MM.1S (cell line): ENCODE measurements around the gene CDKN1B.

ENCODE experiments used
- DNase-seq: peaks from one replicate; pipeline ENCODE4 v3.0.0-alpha.2; 2015
- H2AFZ ChIP-seq: fragments of 300-600 bp; sonication (generic); 2 replicates; pipeline ENCODE4 v1.6.0; 2016; ENCODE audit warnings: antibody characterized with exemption, low read length
- H3F3A ChIP-seq: fragments of 300-600 bp; sonication (generic); 2 replicates; pipeline ENCODE4 v1.6.1; 2016; ENCODE audit warnings: mild to moderate bottlenecking, antibody characterized with exemption, low read length, moderate library complexity, mixed read lengths; ENCODE audit not compliant: insufficient read depth
- H3K27ac ChIP-seq: fragments of 300-600 bp; sonication (generic); 2 replicates; pipeline ENCODE4 v1.5.1; 2016; ENCODE audit warnings: mild to moderate bottlenecking, low read length
- H3K27me3 ChIP-seq: fragments of 300-600 bp; sonication (generic); replicated peaks from 2 replicates; pipeline ENCODE4 v1.6.0; 2016; ENCODE audit warnings: low read length; ENCODE audit not compliant: insufficient read depth
- H3K36me3 ChIP-seq: fragments of 300-600 bp; sonication (generic); replicated peaks from 2 replicates; pipeline ENCODE4 v1.6.1; 2016; ENCODE audit warnings: mild to moderate bottlenecking, low read length, mixed read lengths; ENCODE audit not compliant: insufficient read depth
- H3K4me1 ChIP-seq: fragments of 300-600 bp; sonication (generic); 2 replicates; pipeline ENCODE4 v1.6.1; 2016; ENCODE audit warnings: low read length, mixed read lengths
- H3K4me2 ChIP-seq: fragments of 300-600 bp; sonication (generic); 2 replicates; pipeline ENCODE4 v1.6.0; 2016; ENCODE audit warnings: low read depth, low read length
- H3K4me3 ChIP-seq: fragments of 300-600 bp; sonication (generic); 2 replicates; pipeline ENCODE4 v1.5.1; 2016; ENCODE audit warnings: low read length, mixed read lengths
- H3K79me2 ChIP-seq: fragments of 300-600 bp; sonication (generic); 2 replicates; pipeline ENCODE4 v1.6.1; 2016; ENCODE audit warnings: mixed run types, low read length, mixed read lengths
- H3K9ac ChIP-seq: fragments of 300-600 bp; sonication (generic); 2 replicates; pipeline ENCODE4 v1.6.1; 2016; ENCODE audit warnings: low read length, mixed read lengths
- H3K9me2 ChIP-seq: fragments of 300-600 bp; sonication (generic); replicated peaks from 2 replicates; pipeline ENCODE4 v1.6.1; 2016; ENCODE audit warnings: mild to moderate bottlenecking, low read length, mixed read lengths; ENCODE audit not compliant: insufficient read depth
- H3K9me3 ChIP-seq: fragments of 300-600 bp; sonication (generic); replicated peaks from 2 replicates; pipeline ENCODE4 v1.6.1; 2016; ENCODE audit warnings: mild to moderate bottlenecking, low read length, mixed read lengths; ENCODE audit not compliant: insufficient read depth
- H4K20me1 ChIP-seq: fragments of 300-600 bp; sonication (generic); 2 replicates; pipeline ENCODE4 v1.6.1; 2016; ENCODE audit warnings: mild to moderate bottlenecking, low read length, moderate library complexity, mixed read lengths; ENCODE audit not compliant: insufficient read depth
- EZH2 ChIP-seq: fragments of 300-600 bp; sonication (generic); optimal IDR thresholded peaks from 2 replicates; pipeline ENCODE3; 2017; ENCODE audit warnings: low read depth, mild to moderate bottlenecking, antibody characterized with exemption, low read length, mixed read lengths
- EZH2phosphoT487 ChIP-seq: fragments of 300-600 bp; sonication (generic); IDR thresholded peaks from 2 replicates; pipeline ENCODE4 v1.6.1; 2018; ENCODE audit warnings: antibody characterized with exemption, low read length
- TF ChIP-seq, protein P1 (sequence below): fragments of 300-600 bp; sonication (generic); IDR thresholded peaks from 2 replicates; pipeline ENCODE4 v1.5.1; 2016; ENCODE audit warnings: antibody characterized with exemption, low read length, mixed read lengths

The CDKN1B gene

DNA sequence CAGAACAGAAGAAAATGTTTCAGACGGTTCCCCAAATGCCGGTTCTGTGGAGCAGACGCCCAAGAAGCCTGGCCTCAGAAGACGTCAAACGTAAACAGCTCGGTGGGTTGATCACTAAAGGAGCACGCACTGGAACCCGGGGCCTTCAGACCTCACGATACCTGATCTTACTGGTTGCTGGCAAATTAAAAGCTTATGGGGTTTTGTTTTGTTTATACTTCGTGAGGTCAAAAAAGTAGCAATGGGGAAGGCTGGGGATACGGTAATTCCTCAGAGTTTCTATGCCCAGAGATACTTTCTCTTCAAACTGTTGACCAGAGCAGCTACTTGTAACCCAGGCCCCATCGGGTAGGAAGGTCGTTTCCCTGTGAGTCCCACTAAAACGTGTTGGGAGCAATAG lies 1.7 kb downstream of the CDKN1B start:
- peaks cover 94% of the 10 kb centered on the region for H3K79me2 ChIP-seq
- H2AFZ ChIP-seq: no peak overlapping the region
- H3K27me3 ChIP-seq: no peaks in the 10 kb centered on the region
- H3K9me3 ChIP-seq: no peaks in the 10 kb centered on the region
- peak overlapping the region; percentile 94 for H3K4me3 ChIP-seq
- no peaks in the 10 kb centered on the region for H3K9me2 ChIP-seq
- peak overlapping the region; percentile 89 for H3K4me2 ChIP-seq
- H3F3A ChIP-seq: peaks cover 92% of the 10 kb centered on the region
- H3K9ac ChIP-seq: peak overlapping the region; percentile 100
- H4K20me1 ChIP-seq: no peaks in the 10 kb centered on the region
- peak overlapping the region; percentile 97 for H3K27ac ChIP-seq
- DNase-seq: peak; percentile 42
- no peak for TF ChIP-seq EZH2
- TF ChIP-seq, protein P1, sequence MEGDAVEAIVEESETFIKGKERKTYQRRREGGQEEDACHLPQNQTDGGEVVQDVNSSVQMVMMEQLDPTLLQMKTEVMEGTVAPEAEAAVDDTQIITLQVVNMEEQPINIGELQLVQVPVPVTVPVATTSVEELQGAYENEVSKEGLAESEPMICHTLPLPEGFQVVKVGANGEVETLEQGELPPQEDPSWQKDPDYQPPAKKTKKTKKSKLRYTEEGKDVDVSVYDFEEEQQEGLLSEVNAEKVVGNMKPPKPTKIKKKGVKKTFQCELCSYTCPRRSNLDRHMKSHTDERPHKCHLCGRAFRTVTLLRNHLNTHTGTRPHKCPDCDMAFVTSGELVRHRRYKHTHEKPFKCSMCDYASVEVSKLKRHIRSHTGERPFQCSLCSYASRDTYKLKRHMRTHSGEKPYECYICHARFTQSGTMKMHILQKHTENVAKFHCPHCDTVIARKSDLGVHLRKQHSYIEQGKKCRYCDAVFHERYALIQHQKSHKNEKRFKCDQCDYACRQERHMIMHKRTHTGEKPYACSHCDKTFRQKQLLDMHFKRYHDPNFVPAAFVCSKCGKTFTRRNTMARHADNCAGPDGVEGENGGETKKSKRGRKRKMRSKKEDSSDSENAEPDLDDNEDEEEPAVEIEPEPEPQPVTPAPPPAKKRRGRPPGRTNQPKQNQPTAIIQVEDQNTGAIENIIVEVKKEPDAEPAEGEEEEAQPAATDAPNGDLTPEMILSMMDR: no peak
- no peak for TF ChIP-seq EZH2phosphoT487
- peaks cover 15% of the 10 kb centered on the region for H3K36me3 ChIP-seq
- peaks cover 5% of the 10 kb centered on the region for H3K4me1 ChIP-seq

DNA sequence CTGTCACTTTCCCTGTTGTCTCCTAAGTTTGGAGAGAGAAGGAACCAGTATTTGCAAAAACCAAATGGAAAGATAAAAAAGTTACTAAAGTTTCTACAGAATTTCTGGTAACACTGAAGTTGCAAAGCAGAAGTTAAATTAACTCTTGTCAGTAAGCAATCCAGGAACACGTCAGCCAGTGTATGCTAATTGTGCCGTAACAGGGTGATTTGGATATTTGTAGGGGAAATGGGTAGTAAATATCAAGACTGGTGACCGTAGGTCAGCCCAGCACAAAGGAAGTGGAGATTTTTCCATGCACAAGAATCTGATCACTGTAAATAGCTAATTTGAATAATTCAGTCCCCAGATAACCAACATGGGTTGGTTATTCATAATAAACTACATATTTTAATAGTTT lies 2.3 kb downstream of the CDKN1B start:
- Histone ChIP-seq H3K9me3 (no peaks in the 10 kb centered on the region), H3K27ac (peak overlapping the region; percentile 97), H3K79me2 (peaks cover 95% of the 10 kb centered on the region), H3K4me3 (peak overlapping the region; percentile 94), H3K27me3 (no peaks in the 10 kb centered on the region), H3K9ac (peak overlapping the region; percentile 100), H3K9me2 (no peaks in the 10 kb centered on the region), H3K4me1 (0 out of 2 replicates have a peak, but pooled peaks cover 5% of the 10 kb centered on the region), H4K20me1 (no peaks in the 10 kb centered on the region), H3K36me3 (peaks cover 15% of the 10 kb centered on the region), H3K4me2 (peak overlapping the region; percentile 89), H2AFZ (no peak overlapping the region), H3F3A (peaks cover 91% of the 10 kb centered on the region)
- peak; percentile 64 for DNase-seq
- TF ChIP-seq EZH2 (no peak), EZH2phosphoT487 (no peak)
- TF ChIP-seq, protein P1: no peak

DNA sequence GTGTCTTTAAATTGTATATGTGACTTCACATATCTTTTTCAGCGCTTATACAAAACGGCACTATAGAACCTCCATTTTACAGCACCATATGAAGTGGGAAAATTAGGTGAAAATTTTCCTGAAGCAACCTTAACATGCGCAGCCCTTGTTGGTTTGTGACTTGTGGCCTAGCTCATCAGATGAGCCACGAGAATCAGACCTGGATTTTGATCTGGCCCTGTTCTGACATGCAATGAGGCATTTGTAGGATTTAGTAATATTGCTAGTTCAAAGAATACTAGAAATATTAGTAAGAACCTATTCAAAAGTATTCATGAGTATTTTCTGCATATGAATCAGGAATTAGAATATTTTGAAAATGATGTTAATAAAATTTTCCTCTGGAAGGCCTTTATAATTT lies 2.9 kb downstream of the CDKN1B start:
- peaks cover 15% of the 10 kb centered on the region for H3K36me3 ChIP-seq
- H3K4me2 ChIP-seq: peak overlapping the region; percentile 89

More for the DNA sequence above, 2.9 kb downstream of the CDKN1B start:
- peak; percentile 43 for DNase-seq
- Histone ChIP-seq H3K4me3 (peak overlapping the region; percentile 94), H3K9me3 (no peaks in the 10 kb centered on the region), H3K4me1 (0 out of 2 replicates have a peak, but pooled peaks cover 5% of the 10 kb centered on the region), H2AFZ (no peak overlapping the region), H3K9ac (peak overlapping the region; percentile 100), H3K79me2 (peaks cover 91% of the 10 kb centered on the region), H3K9me2 (no peaks in the 10 kb centered on the region), H4K20me1 (no peaks in the 10 kb centered on the region), H3K27me3 (no peaks in the 10 kb centered on the region), H3K27ac (peak overlapping the region; percentile 97), H3F3A (peaks cover 90% of the 10 kb centered on the region)
- no peak for TF ChIP-seq EZH2
- TF ChIP-seq EZH2phosphoT487: no peak
- TF ChIP-seq, protein P1: no peak
